BLaER1 treated with 17β-estradiol and CSF1 and Interleukin-3, amounts not matched to agents 10 nM and 100 nM (cell line): ENCODE results near the gene HES6.

ENCODE experiments used
- H3K27ac ChIP-seq, 11 experiments: shearing (Covaris generic); formaldehyde crosslinking; 2 replicates each; pipeline ENCODE4 v1.8.1; 2022
- H3K27me3 ChIP-seq, 11 experiments: shearing (Covaris generic); formaldehyde crosslinking; 2 replicates each; pipeline ENCODE4 v1.8.1; 2022
- H3K36me3 ChIP-seq, 11 experiments: shearing (Covaris generic); formaldehyde crosslinking; 2 replicates each; pipeline ENCODE4 v1.8.1; 2022
- H3K4me1 ChIP-seq, 10 experiments: shearing (Covaris generic); formaldehyde crosslinking; 2 replicates each; pipeline ENCODE4 v1.8.1; 2022
- H3K4me2 ChIP-seq, 11 experiments: shearing (Covaris generic); formaldehyde crosslinking; 2 replicates each; pipeline ENCODE4 v1.8.1; 2022
- H3K4me3 ChIP-seq, 10 experiments: shearing (Covaris generic); formaldehyde crosslinking; 2 replicates each; pipeline ENCODE4 v1.8.1; 2022
- H3K9ac ChIP-seq, 11 experiments: shearing (Covaris generic); formaldehyde crosslinking; 2 replicates each; pipeline ENCODE4 v1.8.1; 2022
- H3K9me3 ChIP-seq, 11 experiments: shearing (Covaris generic); formaldehyde crosslinking; replicated peaks in 1 of 11; 2 replicates each; pipeline ENCODE4 v1.8.1; 2022
- H4K20me1 ChIP-seq, 11 experiments: shearing (Covaris generic); formaldehyde crosslinking; 2 replicates each; pipeline ENCODE4 v1.8.1; 2022
- Cebpa-rat ChIP-seq, 11 experiments: shearing (Covaris generic); IDR thresholded peaks; 2 replicates each; pipeline ENCODE4 v1.8.1; 2022

The HES6 gene

DNA sequence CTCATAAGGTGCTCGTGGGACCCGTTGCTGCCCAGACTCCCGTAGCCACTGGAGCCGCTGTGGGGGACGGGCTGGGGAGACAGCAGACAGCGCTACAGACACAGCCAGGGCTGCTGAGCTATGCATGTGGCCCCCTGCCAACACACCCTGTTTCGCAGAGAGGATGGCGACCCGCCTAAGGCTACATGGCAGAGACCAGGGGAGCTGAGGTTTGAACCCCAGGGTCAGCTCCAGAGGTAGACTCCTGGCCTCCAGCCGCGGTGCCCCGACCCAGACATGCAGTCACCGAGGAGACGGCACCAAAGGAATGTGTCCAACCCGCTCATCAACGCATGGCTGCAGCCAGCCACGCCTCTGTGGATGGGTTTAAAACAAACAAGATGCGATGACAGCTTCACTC is 21.0 kb upstream of the HES6 start:
- peak overlapping the region in 2 of 11 experiments; percentile 4 to 35; a peak in 2 of 22 replicates for H3K27ac ChIP-seq
- peak overlapping the region in 4 of 11 experiments; percentile 33 to 58 (median 49); a peak in 7 of 22 replicates for H3K9ac ChIP-seq
- H3K27me3 ChIP-seq = no peaks in the 10 kb centered on the region
- peaks cover 20 to 79% (median 64%) of the 10 kb centered on the region in 10 experiments for H3K4me1 ChIP-seq
- H3K4me3 ChIP-seq = no peak overlapping the region
- peak overlapping the region in 7 of 11 experiments; percentile 3 to 64 (median 50); a peak in 11 of 22 replicates for H3K4me2 ChIP-seq
- no peaks in the 10 kb centered on the region for H3K9me3 ChIP-seq
- TF ChIP-seq Cebpa-rat (IDR thresholded peaks at IDR 0.05) = no peak
- H3K36me3 ChIP-seq = peaks cover 43 to 86% (median 69%) of the 10 kb centered on the region in 11 experiments
- peaks cover 0 to 53% (median 10%) of the 10 kb centered on the region in 11 experiments; a peak in 11 of 22 replicates for H4K20me1 ChIP-seq

DNA sequence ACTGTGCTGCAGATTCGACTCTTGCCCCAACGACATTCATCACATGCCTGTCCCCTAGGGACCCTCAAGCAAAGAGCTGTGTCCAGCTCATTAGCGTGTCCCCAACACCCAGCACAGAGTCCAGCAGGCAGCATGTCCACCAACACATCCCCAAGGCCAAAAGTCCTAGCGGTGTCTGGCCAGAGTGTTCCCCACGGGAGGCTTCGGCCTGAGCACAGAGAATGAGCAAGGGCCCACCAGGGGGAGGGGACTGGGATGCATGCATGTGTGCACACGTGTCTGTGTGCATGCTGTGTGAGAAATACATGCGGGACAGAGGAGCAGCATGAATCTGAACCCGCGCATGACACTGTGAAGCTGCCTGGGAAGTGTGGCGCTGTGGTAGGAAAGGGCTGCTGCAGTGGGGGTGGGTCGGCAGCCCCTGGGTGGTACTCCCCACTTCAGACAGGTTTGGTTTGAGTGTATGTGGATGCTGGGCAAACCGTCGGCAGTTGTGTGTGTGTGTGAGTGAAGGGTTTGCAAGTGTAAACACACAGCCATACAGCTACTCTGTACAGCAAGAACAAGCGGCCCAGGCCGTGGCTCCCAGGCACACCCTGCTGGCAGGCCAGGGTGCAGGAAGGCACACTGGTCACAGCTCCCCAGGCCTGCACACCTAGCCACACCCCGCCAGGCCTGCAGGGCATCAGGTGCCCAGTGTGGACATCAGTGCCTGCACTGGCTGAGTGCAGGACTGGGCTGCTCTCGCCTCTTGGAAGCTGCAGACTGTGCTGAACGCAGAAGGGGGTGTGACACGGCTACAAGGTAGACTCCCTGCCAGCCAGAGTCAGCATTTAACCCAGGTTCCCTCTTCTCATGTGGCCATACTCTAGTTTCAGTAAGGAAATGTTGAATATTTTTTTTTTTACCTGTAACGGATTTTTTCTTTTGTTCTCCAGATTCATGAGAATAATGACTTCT is 19.5 kb upstream of the HES6 start:
- Histone ChIP-seq H3K27ac (no peak overlapping the region), H3K4me2 (peak overlapping the region in 1 of 11 experiments; percentile 64; a peak in 1 of 22 replicates), H3K36me3 (peaks cover 59 to 86% (median 75%) of the 10 kb centered on the region in 11 experiments), H3K9ac (no peak overlapping the region; a peak in 1 of 22 replicates), H3K4me1 (peaks cover 12 to 84% (median 69%) of the 10 kb centered on the region in 10 experiments), H3K27me3 (no peaks in the 10 kb centered on the region), H3K4me3 (no peak overlapping the region), H3K9me3 (no peaks in the 10 kb centered on the region), H4K20me1 (peaks cover 0 to 66% (median 15%) of the 10 kb centered on the region in 11 experiments; a peak in 12 of 22 replicates)
- TF ChIP-seq Cebpa-rat (IDR thresholded peaks at IDR 0.05) = no peak

DNA sequence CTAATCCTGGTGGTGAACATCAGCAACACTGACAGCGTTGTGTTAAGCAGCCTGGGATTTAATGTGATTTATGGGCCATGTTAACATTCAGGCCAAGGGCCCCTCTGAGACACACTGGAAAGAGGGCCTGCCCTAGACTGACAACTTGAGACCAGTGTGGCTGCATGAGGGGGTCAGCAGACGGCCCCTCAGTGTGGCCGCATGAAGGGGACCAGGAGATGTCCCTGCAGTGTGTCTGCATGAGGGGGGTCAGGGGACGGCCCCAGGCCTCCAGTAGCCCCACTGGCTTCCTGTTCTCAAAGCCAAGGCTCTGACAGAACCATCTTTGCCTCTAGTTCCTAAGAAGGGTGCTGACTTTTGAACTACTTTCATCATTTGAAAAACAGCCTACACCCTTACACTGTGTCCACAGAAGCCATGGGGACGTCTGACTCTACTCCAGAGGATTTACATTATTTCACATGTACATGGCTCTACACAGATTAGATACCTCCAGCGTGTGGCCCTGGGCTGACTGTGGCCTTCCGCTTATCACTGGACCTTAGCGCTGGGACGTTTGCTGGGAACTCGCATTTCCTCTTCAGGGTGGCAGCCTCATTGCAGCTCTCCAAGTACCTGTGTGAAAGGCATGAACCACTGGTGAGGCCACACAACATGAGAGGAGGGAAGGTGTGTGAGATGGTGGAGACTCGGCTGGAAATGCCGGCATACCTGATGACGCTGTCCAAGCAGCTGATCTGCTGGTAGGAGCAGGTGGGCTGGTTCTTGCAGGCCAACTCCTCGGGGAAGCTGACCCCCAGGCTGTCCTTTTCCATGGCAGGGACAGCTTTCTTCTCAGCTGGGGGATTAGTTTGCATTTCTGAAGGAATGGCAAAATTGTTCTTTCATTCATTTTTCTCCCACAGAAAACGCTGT is 18.2 kb upstream of the HES6 start:
- TF ChIP-seq Cebpa-rat (IDR thresholded peaks at IDR 0.05) = no peak
- H3K4me3 ChIP-seq = no peak overlapping the region
- H3K27me3 ChIP-seq = no peaks in the 10 kb centered on the region
- H3K9me3 ChIP-seq = no peaks in the 10 kb centered on the region
- H3K4me2 ChIP-seq = no peak overlapping the region
- H3K4me1 ChIP-seq = peaks cover under 1 to 76% (median 60%) of the 10 kb centered on the region in 10 experiments; a peak in 18 of 20 replicates
- peaks cover 72 to 97% (median 87%) of the 10 kb centered on the region in 11 experiments for H3K36me3 ChIP-seq
- peaks cover 0 to 64% (median 13%) of the 10 kb centered on the region in 11 experiments; a peak in 9 of 22 replicates for H4K20me1 ChIP-seq
- no peak overlapping the region for H3K9ac ChIP-seq
- no peak overlapping the region for H3K27ac ChIP-seq

DNA sequence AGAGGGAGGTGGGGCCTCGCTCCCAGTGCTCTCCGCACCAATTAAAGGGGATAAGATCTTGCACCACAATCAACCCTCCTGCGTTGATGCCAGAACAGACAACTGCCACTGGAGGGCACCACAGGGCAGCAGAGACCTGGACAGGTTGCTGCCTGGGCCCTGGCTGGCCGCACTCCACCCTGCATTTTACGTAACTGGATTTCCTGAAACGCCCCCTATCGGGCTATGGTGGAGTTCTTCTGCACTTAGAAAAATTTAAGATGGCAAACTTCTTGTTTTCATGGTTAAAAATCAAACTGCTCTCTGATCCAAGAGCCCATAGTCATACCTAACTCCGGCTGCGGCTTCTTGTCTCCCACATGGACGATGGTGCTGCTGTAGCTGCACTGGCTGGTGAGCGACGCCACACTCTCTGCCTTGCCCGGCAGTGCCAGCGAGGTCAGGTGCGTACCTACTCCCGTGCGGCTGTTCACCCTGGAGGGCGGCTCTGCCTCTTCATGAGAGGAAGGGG is 16.8 kb upstream of the HES6 start:
- H3K4me2 ChIP-seq = peak overlapping the region in 2 of 11 experiments; percentile 56 to 64; a peak in 4 of 22 replicates
- peaks cover 0 to 51% (median 10%) of the 10 kb centered on the region in 11 experiments; a peak in 9 of 22 replicates for H4K20me1 ChIP-seq
- no peaks in the 10 kb centered on the region for H3K27me3 ChIP-seq
- peaks cover 71 to 96% (median 87%) of the 10 kb centered on the region in 11 experiments for H3K36me3 ChIP-seq
- H3K4me3 ChIP-seq = no peak overlapping the region
- H3K27ac ChIP-seq = no peak overlapping the region
- no peaks in the 10 kb centered on the region for H3K9me3 ChIP-seq
- no peak for TF ChIP-seq Cebpa-rat (IDR thresholded peaks at IDR 0.05)
- H3K9ac ChIP-seq = no peak overlapping the region
- H3K4me1 ChIP-seq = peaks cover 0 to 63% (median 49%) of the 10 kb centered on the region in 10 experiments; a peak in 17 of 20 replicates

DNA sequence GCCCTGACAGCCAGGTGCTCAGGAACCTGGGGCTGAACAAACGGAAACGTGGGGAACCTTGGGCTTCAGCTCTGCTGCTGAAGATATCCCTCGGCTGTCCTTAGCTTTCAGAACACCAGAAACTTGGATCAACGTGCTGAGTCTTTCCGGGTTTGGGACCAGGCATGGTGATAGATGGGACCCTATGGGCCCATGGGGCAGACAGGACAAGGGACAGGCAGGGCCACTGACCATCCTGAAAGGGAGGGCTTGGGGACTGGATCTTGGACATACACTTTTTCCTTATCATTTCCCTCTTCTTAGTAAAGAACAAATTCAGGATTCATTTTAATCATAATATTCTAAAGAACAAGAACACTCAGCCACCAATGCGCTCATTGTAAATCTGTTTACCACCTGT is 16.3 kb upstream of the HES6 start:
- Histone ChIP-seq H3K9me3 (no peaks in the 10 kb centered on the region), H3K4me3 (no peak overlapping the region), H3K4me1 (peaks cover 0 to 57% (median 44%) of the 10 kb centered on the region in 10 experiments; a peak in 17 of 20 replicates), H3K27ac (no peak overlapping the region), H4K20me1 (peaks cover 0 to 47% (median 8%) of the 10 kb centered on the region in 11 experiments; a peak in 9 of 22 replicates), H3K27me3 (no peaks in the 10 kb centered on the region), H3K36me3 (peaks cover 70 to 96% (median 86%) of the 10 kb centered on the region in 11 experiments), H3K9ac (peak overlapping the region in 4 of 11 experiments; percentile 1 to 29 (median 16); a peak in 2 of 22 replicates), H3K4me2 (peak overlapping the region in 7 of 11 experiments; percentile 48 to 68 (median 60); a peak in 13 of 22 replicates)
- no peak for TF ChIP-seq Cebpa-rat (IDR thresholded peaks at IDR 0.05)

DNA sequence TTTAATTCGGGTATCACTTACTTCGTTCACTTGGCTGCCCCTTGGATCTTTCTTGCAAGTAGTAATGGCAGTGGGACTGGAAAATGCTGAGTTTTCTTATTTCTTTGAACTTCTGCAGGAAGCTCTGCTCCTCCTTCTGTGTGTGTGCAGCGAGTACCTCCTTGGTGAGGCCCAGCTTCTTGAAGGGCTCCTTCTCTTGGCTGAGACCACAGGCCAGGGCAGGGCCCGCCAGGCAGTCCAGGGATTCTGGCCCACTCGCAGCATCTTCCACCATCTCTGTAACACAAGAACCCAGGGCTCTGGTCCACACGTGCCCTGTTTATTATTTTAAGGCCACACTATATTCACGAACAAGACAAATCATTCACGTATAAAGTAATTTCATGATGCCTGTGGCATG is 15.8 kb upstream of the HES6 start:
- Histone ChIP-seq H3K27ac (no peak overlapping the region; a peak in 1 of 22 replicates), H3K4me2 (peak overlapping the region in 8 of 11 experiments; percentile 31 to 68 (median 58); a peak in 16 of 22 replicates), H3K4me1 (peaks cover 0 to 53% (median 39%) of the 10 kb centered on the region in 10 experiments; a peak in 17 of 20 replicates), H3K9me3 (no peaks in the 10 kb centered on the region), H3K27me3 (no peaks in the 10 kb centered on the region), H3K36me3 (peaks cover 74 to 96% (median 87%) of the 10 kb centered on the region in 11 experiments), H4K20me1 (peaks cover 0 to 43% (median 8%) of the 10 kb centered on the region in 11 experiments; a peak in 9 of 22 replicates), H3K9ac (peak overlapping the region in 3 of 11 experiments; percentile 1 to 19 (median 13); a peak in 3 of 22 replicates), H3K4me3 (no peak overlapping the region)
- no peak for TF ChIP-seq Cebpa-rat (IDR thresholded peaks at IDR 0.05)

DNA sequence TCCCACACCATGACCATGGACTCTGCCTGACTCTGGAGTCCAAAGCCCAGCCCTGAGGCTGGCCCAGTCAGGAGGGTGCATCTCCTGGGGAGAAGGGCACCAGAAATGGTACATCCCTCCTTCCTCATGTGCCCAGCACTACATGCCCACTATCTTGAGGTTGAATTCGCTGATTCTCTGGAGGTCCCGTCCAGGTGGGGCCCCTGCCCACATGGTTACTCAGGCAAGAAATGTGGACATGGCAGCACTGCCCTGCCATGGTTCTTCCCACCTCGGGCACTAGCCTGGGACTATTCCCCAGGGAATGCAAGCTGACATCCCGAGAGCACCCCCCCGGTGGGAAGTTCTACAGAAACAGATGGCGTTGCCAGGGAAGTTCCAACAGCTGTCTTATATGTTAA is 15.3 kb upstream of the HES6 start:
- H4K20me1 ChIP-seq = peaks cover 0 to 43% (median 8%) of the 10 kb centered on the region in 11 experiments; a peak in 10 of 22 replicates
- peaks cover 78 to 96% (median 89%) of the 10 kb centered on the region in 11 experiments for H3K36me3 ChIP-seq
- peak overlapping the region in 8 of 11 experiments; percentile 31 to 68 (median 58); a peak in 16 of 22 replicates for H3K4me2 ChIP-seq
- H3K4me1 ChIP-seq = peaks cover 0 to 48% (median 34%) of the 10 kb centered on the region in 10 experiments; a peak in 17 of 20 replicates
- H3K9ac ChIP-seq = peak overlapping the region in 3 of 11 experiments; percentile 1 to 28 (median 19); a peak in 3 of 22 replicates
- no peak for TF ChIP-seq Cebpa-rat (IDR thresholded peaks at IDR 0.05)
- no peaks in the 10 kb centered on the region for H3K27me3 ChIP-seq
- H3K9me3 ChIP-seq = no peaks in the 10 kb centered on the region
- peak overlapping the region in 1 of 11 experiments; percentile 8; a peak in 1 of 22 replicates for H3K27ac ChIP-seq
- H3K4me3 ChIP-seq = no peak overlapping the region
